KOPT-K1 (cell line): Measurements from ENCODE around the gene KCNC3.

Experiments
- H3K27ac ChIP-seq: fragments of 200-600 bp; sonication (generic); 2 replicates; pipeline ENCODE4 v1.5.1; 2016; ENCODE audit warnings: antibody characterized with exemption, mild to moderate bottlenecking, low read depth, low read length; ENCODE audit not compliant: poor library complexity, severe bottlenecking
- H3K36me3 ChIP-seq: fragments of 200-600 bp; sonication (generic); 2 replicates; pipeline ENCODE4 v1.5.1; 2017; ENCODE audit warnings: antibody characterized with exemption, mild to moderate bottlenecking, low read length, moderate library complexity; ENCODE audit not compliant: insufficient read depth
- H3K9me3 ChIP-seq: fragments of 200-600 bp; sonication (generic); 2 replicates; pipeline ENCODE4 v1.5.1; 2017; ENCODE audit warnings: antibody characterized with exemption, low read length, mild to moderate bottlenecking; ENCODE audit not compliant: insufficient read depth, poor library complexity, severe bottlenecking

KCNC3 gene

DNA sequence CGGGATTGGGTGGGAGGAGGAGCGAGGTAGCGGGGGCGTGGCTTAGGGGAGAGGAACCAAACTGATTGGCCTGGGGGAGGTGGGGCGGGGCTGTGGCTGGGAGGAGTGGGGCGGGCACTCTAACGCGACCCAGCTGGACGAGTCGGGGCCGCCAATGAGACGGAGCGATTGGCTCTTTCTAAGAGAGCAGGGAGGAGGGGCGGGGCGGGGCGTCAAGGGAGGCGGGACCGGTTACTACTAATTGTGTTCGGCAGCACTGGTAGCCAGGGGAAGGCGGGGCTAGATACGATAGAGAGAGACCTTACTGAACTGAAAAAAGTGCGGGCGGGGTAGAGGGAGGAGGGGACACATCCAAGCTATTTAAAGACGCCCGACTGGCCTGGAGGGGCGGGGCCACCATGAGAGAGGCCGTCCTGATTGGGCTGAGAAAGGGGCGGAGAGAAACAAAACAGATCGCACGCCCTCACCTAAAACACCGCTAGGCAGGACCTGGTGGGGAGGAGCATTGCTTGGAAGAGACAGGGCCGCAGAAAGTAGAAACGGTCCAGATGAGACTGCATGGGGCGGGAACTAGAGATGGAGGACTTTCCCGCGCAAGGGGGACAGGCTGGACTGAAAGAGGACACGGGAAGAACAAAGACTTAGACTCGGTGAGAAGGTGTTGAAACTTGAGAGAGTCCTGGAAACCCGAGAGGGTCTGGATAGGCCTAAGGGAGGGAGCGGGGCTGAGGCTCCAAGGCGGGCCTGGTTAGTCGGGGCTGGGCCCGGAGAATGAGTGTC lies at the start of gene KCNC3:
TSS of gene KCNC3 (minus strand) at position 232 of the 780 bp plus-strand sequence. CDS start 295 bp downstream, outside the sequence.
- H3K27ac ChIP-seq: no peak within 1 kb of the TSS
- no peaks in the 10 kb centered on the region for H3K9me3 ChIP-seq
- no peaks in the 10 kb centered on the region for H3K36me3 ChIP-seq

- H3K36me3 ChIP-seq: peaks cover 59% of the 10 kb centered on the region
- H3K9me3 ChIP-seq: no peaks in the 10 kb centered on the region
- no peak overlapping the region for H3K27ac ChIP-seq
Observed at GRCh38 chr19:50378863-50379236, 49.7 kb upstream of the KCNC3 start.

- Histone ChIP-seq H3K36me3 (peaks cover 59% of the 10 kb centered on the region), H3K9me3 (no peaks in the 10 kb centered on the region), H3K27ac (no peak overlapping the region)
Observed at GRCh38 chr19:50378169-50378862, 49.1 kb upstream of the KCNC3 start.

- H3K36me3 ChIP-seq: peaks cover 52% of the 10 kb centered on the region
- no peak overlapping the region for H3K27ac ChIP-seq
- no peaks in the 10 kb centered on the region for H3K9me3 ChIP-seq
Observed at GRCh38 chr19:50377517-50377916, 48.3 kb upstream of the KCNC3 start.

GRCh38 chr19:50377051-50377461 lies 47.9 kb upstream of the KCNC3 start:
- H3K27ac ChIP-seq: no peak overlapping the region
- H3K9me3 ChIP-seq: no peaks in the 10 kb centered on the region
- H3K36me3 ChIP-seq: peaks cover 47% of the 10 kb centered on the region

DNA sequence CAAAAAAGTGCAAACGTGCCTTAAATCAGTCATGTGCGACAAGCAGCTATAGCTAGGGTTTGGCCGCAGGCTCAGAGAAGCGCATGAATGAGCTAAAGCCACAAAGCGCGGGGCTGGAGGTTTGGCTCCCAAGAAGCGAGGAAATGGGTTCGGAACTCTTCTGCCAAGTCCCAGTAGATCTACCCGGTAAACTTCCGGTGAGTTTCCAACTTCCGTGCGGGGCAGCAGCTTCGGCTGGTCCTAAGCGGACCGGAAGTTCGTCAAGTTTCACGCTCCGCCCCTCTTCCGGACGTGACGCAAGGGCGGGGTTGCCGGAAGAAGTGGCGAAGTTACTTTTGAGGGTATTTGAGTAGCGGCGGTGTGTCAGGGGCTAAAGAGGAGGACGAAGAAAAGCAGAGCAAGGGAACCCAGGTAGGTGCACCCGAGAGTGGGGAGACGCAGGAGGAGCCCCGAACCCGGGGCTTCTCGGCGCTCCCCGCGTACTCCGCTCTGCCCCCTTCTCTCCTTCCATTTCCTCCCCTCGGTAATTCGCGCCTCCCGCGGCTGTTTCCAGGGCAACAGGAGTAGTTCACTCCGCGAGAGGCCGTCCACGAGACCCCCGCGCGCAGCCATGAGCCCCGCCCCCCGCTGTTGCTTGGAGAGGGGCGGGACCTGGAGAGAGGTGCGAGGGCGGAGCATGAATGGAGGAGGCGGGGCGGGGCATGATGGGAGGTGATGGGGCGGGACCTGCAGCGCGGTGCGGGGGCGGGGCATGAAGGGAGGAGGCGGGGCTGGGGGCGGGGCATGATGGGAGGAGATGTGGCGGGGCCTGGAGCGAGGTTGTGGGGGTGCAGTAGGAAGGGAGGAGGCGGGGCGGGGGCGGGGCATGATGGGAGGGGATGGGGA lies 47.2 kb upstream of the KCNC3 start, which contains the start of gene NR1H2:
TSS of gene NR1H2 (plus strand) at position 292 of the 885 bp plus-strand sequence. CDS start 1,149 bp downstream, outside the sequence.
- Histone ChIP-seq H3K36me3 (peaks cover 41% of the 10 kb centered on the region), H3K27ac (peak within 1 kb of the TSS; percentile 79), H3K9me3 (no peaks in the 10 kb centered on the region)

DNA sequence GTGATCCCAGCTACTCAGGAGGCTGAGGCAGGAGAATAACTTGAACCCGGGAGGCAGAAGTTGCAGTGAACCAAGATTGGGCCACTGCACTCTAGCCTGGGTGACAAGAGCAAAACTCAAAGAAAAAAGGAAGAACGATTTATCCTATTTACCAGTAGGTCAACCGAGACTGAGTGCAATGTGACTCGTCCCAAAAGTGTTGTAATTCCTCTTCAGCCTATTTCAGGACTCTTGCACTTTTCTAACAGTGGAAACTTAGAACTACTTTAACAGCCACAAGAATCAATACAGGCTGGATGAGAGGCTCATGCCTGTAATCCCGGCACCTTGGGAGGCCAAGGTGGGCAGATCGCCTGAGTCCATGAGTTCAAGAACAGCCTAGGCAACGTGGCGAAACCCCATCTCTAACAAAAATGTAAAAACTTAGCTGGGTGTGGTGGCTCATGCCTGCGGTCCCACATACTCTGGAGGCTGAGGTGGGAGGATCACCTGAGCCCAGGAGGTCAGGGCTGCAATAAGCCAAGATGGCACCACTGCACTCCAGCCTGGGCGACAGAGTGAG lies 42.8 kb upstream of the KCNC3 start:
- no peaks in the 10 kb centered on the region for H3K9me3 ChIP-seq
- H3K36me3 ChIP-seq: no peaks in the 10 kb centered on the region
- H3K27ac ChIP-seq: no peak overlapping the region

DNA sequence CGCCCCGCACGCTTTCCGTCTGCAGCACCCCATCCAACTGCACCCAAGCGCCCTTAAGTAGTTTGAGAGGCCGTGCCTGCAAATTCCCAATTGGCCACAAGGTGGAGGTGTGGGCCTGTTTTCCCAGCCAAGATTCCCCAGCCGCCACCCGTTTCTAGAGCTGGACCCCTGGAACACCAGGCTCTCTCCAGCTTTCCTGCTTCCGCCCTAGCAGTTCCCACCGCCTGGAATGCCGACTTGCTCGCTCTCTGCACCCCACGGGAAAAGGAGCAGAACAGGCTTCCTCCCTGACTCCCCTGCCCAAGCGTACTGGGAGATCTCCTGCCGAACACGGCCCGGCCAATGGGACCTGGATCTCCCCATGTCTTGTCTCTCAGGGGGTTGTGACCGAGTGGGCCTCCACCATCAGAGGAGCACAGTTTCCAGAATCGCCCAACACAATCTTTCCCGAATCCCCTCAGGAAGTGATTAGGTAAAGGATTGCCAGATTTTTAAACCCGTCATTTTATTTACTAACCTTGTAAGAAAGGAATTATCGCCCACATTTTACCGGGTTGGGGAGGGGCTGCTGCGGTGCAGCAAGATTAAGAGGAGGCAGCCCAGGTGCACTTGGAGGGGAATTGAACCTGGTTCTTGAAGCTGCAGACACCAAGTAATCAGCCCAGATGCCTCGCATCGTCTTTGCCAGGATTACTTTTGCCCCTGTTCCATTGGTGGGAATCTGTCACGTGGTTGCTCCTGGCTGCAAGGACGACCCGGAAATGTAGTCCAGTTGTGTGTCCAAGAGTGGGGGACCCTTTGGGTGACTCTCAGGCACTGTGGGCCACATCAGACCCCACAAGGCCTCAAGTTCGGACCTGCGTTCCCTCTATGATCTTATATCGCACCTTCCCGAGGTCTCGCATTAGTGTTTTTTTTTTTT lies 39.7 kb upstream of the KCNC3 start:
- Histone ChIP-seq H3K36me3 (no peaks in the 10 kb centered on the region), H3K27ac (peak overlapping the region; percentile 67), H3K9me3 (no peaks in the 10 kb centered on the region)

- H3K36me3 ChIP-seq: no peaks in the 10 kb centered on the region
- peak within 1 kb of the TSS; percentile 39 for H3K27ac ChIP-seq
- no peaks in the 10 kb centered on the region for H3K9me3 ChIP-seq
Observed at GRCh38 chr19:50365434-50366306, 36.5 kb upstream of the KCNC3 start, which contains the start of gene NAPSA. Gene NAPSA, minus strand, starts transcription at chr19:50365639. Its CDS starts 18 bp downstream, at chr19:50365621.

GRCh38 chr19:50362656-50363424 lies 33.7 kb upstream of the KCNC3 start:
- Histone ChIP-seq H3K9me3 (no peaks in the 10 kb centered on the region), H3K36me3 (no peaks in the 10 kb centered on the region), H3K27ac (no peak overlapping the region)

DNA sequence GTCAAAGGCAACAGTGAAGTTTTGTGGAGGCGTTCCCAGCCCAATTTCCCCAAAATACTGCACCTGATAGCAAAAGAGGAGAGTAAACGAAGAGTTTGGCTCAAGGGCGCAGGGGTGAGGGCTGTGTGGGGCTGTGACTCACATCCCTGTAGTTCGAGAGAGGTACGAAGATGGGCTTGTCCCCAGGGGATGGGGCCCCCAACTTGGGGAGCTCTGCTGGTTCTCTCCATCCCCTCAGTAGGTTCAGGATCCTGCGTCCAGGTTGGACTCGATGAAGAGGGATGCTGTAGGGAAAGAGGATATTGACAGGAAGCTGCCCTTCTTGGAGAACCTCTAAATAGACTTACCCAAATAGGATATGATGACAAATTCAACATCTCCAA lies 32.8 kb upstream of the KCNC3 start:
- H3K36me3 ChIP-seq: no peaks in the 10 kb centered on the region
- H3K9me3 ChIP-seq: no peaks in the 10 kb centered on the region
- H3K27ac ChIP-seq: no peak overlapping the region

DNA sequence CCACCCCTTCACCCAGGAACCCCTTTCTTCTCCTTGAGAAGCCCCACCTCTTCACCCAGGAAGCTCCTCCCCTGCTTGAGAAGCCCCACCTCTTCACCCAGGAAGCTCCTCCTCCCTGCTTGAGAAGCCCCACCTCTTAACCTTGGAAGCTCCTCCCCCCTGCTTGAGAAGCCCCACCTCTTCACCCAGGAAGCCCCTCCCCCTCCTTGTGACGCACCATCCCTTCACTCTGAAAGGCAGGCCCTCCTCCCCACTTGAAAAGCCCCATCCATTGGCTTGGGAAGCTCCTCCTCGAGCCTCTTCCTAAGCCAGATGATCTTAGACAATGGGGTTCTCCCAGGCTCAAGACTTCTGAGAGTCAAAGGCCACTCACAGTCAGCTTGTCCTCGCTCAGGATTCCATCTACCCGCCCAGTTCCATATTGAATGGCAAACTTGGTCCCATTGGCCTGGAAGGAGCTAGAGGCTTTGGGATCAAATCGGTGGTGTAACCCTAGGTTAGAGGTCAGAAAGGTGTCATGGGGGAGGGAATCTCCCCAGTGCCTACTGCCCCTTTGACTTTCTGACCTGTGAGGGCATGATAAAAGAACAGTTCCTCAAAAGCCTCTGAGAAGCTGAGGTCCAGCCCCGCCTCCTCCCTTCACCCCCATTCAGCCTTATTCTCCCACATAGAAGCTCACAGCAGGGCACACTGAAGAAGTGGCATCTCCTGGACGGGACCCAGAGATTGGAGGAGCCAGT lies 32.3 kb upstream of the KCNC3 start:
- H3K9me3 ChIP-seq: no peaks in the 10 kb centered on the region
- no peak overlapping the region for H3K27ac ChIP-seq
- no peaks in the 10 kb centered on the region for H3K36me3 ChIP-seq
